GM12874 (cell line): ENCODE results near the gene MRPL12.

Experiments used
- CTCF ChIP-seq: IDR thresholded peaks from 2 replicates; pipeline ENCODE4 v1.5.1; 2011; ENCODE audit warnings: low read depth, mild to moderate bottlenecking, control low read depth, low read length, moderate library complexity; ENCODE audit not compliant: insufficient read depth

Gene MRPL12

GRCh38 chr17:81716674-81716996 lies 13.5 kb downstream of the MRPL12 start:
- no peak for TF ChIP-seq CTCF

- no peak for TF ChIP-seq CTCF
Observed at GRCh38 chr17:81717049-81717765, 14.0 kb downstream of the MRPL12 start.

- TF ChIP-seq CTCF, result no peak
Observed at GRCh38 chr17:81717766-81718089, 14.6 kb downstream of the MRPL12 start.

- no peak for TF ChIP-seq CTCF
Observed at GRCh38 chr17:81719410-81720266, 16.5 kb downstream of the MRPL12 start.

GRCh38 chr17:81720267-81721071 lies 17.3 kb downstream of the MRPL12 start:
- no peak for TF ChIP-seq CTCF

GRCh38 chr17:81722184-81723120 lies 19.3 kb downstream of the MRPL12 start:
- no peak for TF ChIP-seq CTCF
